Ishikawa (cell line): Measurements from ENCODE around the gene RNF223.

Experiments
- CEBPB ChIP-seq: IDR thresholded peaks from 2 replicates; pipeline ENCODE4 v1.6.1; 2012
- CREB1 ChIP-seq: IDR thresholded peaks from 2 replicates; pipeline ENCODE4 v1.6.1; 2012; ENCODE audit warnings: low read depth
- EP300 ChIP-seq: IDR thresholded peaks from 2 replicates; pipeline ENCODE4 v1.6.1; 2012; ENCODE audit warnings: borderline replicate concordance
- FOXM1 ChIP-seq: IDR thresholded peaks from 2 replicates; pipeline ENCODE4 v1.6.1; 2012; ENCODE audit warnings: low read depth, borderline replicate concordance
- MAX ChIP-seq: IDR thresholded peaks from 2 replicates; pipeline ENCODE4 v1.6.1; 2012
- NFIC ChIP-seq: IDR thresholded peaks from 2 replicates; pipeline ENCODE4 v1.6.1; 2012
- RAD21 ChIP-seq: IDR thresholded peaks from 2 replicates; pipeline ENCODE4 v1.6.1; 2012; ENCODE audit warnings: low read depth
- REST ChIP-seq: IDR thresholded peaks from 2 replicates; pipeline ENCODE4 v1.6.1; 2012; ENCODE audit warnings: low read depth, mild to moderate bottlenecking
- TAF1 ChIP-seq: IDR thresholded peaks from 2 replicates; pipeline ENCODE4 v1.6.1; 2012; ENCODE audit warnings: low read depth, mild to moderate bottlenecking
- TCF12 ChIP-seq: IDR thresholded peaks from 2 replicates; pipeline ENCODE4 v1.6.1; 2012; ENCODE audit warnings: low read depth
- USF1 ChIP-seq: IDR thresholded peaks from 2 replicates; pipeline ENCODE4 v1.6.1; 2012
- YY1 ChIP-seq: IDR thresholded peaks from 2 replicates; pipeline ENCODE4 v1.6.1; 2012; ENCODE audit warnings: low read depth

- TF ChIP-seq YY1 (no peak), CEBPB (no peak), TCF12 (peak; percentile 89), EP300 (peak; percentile 79), REST (no peak), RAD21 (no peak), CREB1 (no peak), NFIC (peak; percentile 60; the same call in 1 of the 2 replicates), TAF1 (no peak), MAX (no peak; the same call in 1 of the 2 replicates), USF1 (no peak), FOXM1 (peak; percentile 37; the same call in 1 of the 2 replicates)
Observed at GRCh38 chr1:1024771-1025699, 49.1 kb downstream of the RNF223 start.
